ENCODE data around the gene OR10A5. TPM values are rescaled to one million over a fixed set of nuclear protein-coding genes. Genes with fewer than 3 reads are reported as not detected.
A peak's percentile ranks its signal among the peaks of the same experiment; 100 is the strongest.
"Not testable (repeated sequence)": the region's sequence is repeated elsewhere in the genome, so short reads cannot be mapped to it uniquely, and the experiment has no call there.

OR10A5 gene, protein sequence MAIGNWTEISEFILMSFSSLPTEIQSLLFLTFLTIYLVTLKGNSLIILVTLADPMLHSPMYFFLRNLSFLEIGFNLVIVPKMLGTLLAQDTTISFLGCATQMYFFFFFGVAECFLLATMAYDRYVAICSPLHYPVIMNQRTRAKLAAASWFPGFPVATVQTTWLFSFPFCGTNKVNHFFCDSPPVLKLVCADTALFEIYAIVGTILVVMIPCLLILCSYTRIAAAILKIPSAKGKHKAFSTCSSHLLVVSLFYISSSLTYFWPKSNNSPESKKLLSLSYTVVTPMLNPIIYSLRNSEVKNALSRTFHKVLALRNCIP
- total RNA-seq (not detected), polyA plus RNA-seq (not detected)
- long read RNA-seq, donor 1: 0 reads
- long read RNA-seq, donor 2: 0 reads

DNA sequence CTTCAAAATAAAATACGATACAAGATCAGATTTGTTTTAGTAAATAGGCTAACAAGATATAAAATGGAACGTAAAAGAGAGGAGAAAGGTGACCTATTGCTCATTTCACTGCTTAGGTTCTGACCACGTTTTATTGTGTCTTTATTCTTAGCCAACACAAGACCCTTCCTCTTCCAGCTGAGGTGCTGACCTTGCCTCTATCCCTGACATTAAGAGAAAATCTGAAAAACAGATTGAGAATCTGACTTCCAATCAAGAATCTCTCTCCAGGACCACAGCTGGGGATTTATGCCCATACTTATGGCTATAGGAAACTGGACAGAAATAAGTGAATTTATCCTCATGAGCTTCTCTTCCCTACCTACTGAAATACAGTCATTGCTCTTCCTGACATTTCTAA, at the start of gene OR10A5:
Gene OR10A5, plus strand, starts transcription at position 301 of the 400 bp plus-strand sequence. Its CDS starts 0 bp downstream, at position 301.
- no peak within 1 kb of the TSS for H3K4me3 ChIP-seq (ENCODE audit: low read length in 2 of 2)
- H3K27me3 ChIP-seq (ENCODE audit: control insufficient read depth in 1 of 2, insufficient read depth in 2 of 2, low read length in 1 of 2): no peaks in the 10 kb centered on the region
- no peaks in the 10 kb centered on the region for H3K4me1 ChIP-seq (ENCODE audit: control insufficient read depth in 1 of 2, insufficient read depth in 2 of 2, low read length in 2 of 2)
- WGBS, 2 donors: 51 to 69% methylated on average over 3 of the region's 3 CpGs
- intact Hi-C loops (cut with DNase I): no loop called here
- no peak for ATAC-seq (ENCODE audit: low FRiP score)
- H3K36me3 ChIP-seq (ENCODE audit: control insufficient read depth in 1 of 2, insufficient read depth in 2 of 2, low read length in 1 of 2): no peaks in the 10 kb centered on the region
- peaks cover 2% of the 10 kb centered on the region for H3K9me3 ChIP-seq (ENCODE audit: control insufficient read depth, low read length)
- DNase-seq: no peak
- no peak within 1 kb of the TSS for H3K27ac ChIP-seq (ENCODE audit: low read depth in 1 of 2, low read length in 2 of 2)

GRCh38 chr11:6799402-6799801, 46.1 kb upstream of the OR10A5 start, which contains the start of gene OR6A2:
Gene OR6A2, minus strand, starts transcription at chr11:6799689. Its CDS starts 3,981 bp downstream, at chr11:6795708.
- Histone ChIP-seq H3K36me3 (ENCODE audit: control insufficient read depth in 1 of 2, insufficient read depth in 2 of 2, low read length in 1 of 2) (no peaks in the 10 kb centered on the region), H3K4me3 (ENCODE audit: low read length in 2 of 2) (no peak within 1 kb of the TSS), H3K27me3 (ENCODE audit: control insufficient read depth in 1 of 2, insufficient read depth in 2 of 2, low read length in 1 of 2) (peaks cover 0 to 1% of the 10 kb centered on the region in 2 donors), H3K27ac (ENCODE audit: low read depth in 1 of 2, low read length in 2 of 2) (no peak within 1 kb of the TSS), H3K4me1 (ENCODE audit: control insufficient read depth in 1 of 2, insufficient read depth in 2 of 2, low read length in 2 of 2) (no peaks in the 10 kb centered on the region), H3K9me3 (ENCODE audit: control insufficient read depth, low read length) (peaks cover 1% of the 10 kb centered on the region)
- intact Hi-C loops (cut with DNase I): no loop called here
- no peak for DNase-seq
- WGBS, 2 donors: 81 to 87% methylated on average over 1 of the region's 1 CpG
- ATAC-seq (ENCODE audit: low FRiP score): no peak

DNA sequence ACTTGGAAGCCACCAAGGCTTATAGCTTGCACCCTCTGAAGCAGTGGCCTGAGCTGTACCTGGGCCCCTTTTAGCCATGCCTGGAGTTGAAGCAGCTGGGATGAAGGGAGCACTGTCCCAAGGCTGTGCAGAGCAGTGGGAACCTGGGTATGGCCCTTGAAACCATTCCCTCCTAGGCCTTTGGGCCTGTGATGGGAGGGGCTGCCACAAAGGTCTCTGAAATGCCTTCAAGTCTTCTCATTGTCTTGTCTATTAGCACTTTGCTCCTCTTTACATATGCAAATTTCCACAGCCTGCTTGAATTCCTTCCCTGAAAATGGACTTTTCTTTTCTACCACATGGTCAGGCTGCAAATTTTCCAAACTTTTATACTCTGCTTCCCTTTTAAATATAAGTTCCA, 44.4 kb upstream of the OR10A5 start:
- H3K36me3 ChIP-seq (ENCODE audit: control insufficient read depth in 1 of 2, insufficient read depth in 2 of 2, low read length in 1 of 2); H3K4me1 ChIP-seq (ENCODE audit: control insufficient read depth in 1 of 2, insufficient read depth in 2 of 2, low read length in 2 of 2); H3K27ac ChIP-seq (ENCODE audit: low read depth in 1 of 2, low read length in 2 of 2); DNase-seq; H3K9me3 ChIP-seq (ENCODE audit: control insufficient read depth, low read length); H3K4me3 ChIP-seq (ENCODE audit: low read length in 2 of 2); ATAC-seq (ENCODE audit: low FRiP score); H3K27me3 ChIP-seq (ENCODE audit: control insufficient read depth in 1 of 2, insufficient read depth in 2 of 2, low read length in 1 of 2); intact Hi-C loops (cut with DNase I): not testable (repeated sequence)

DNA sequence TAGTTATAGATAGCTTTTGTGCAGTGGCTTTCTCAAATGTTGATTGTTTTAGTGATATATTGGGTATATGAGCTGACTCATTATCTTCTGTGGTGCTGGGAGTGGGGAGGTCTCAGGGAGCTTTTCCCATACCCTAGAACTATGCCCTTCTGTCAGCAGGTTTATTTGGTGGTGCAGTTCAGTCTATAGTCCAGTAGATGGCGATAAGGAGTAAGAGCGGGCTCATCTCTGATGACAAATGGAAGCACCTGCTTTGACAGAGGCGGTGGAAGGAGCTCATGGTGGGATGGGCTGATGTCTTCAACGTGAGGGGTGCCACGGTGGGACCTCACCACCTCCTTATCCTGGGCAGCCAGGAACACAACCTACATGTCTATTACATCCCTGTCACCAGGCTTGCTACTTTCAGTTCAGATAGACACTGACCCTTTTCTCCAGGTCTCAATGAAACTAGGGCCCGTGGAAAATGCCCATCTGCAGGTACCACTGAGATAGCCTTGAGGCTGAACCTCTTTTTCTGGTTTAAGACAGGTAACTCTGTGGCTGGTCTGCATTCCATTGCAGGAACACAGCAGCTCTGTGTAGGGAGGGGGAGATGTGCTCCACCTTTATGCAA, 33.0 kb upstream of the OR10A5 start:
- 16 to 17% methylated on average over 6 of the region's 6 CpGs for WGBS, 2 donors
- ATAC-seq (ENCODE audit: low FRiP score) (peak; percentile 79), DNase-seq (no peak)
- Histone ChIP-seq H3K4me3 (ENCODE audit: low read length in 2 of 2) (no peak overlapping the region), H3K4me1 (ENCODE audit: control insufficient read depth in 1 of 2, insufficient read depth in 2 of 2, low read length in 2 of 2) (no peaks in the 10 kb centered on the region), H3K36me3 (ENCODE audit: control insufficient read depth in 1 of 2, insufficient read depth in 2 of 2, low read length in 1 of 2) (no peaks in the 10 kb centered on the region), H3K27ac (ENCODE audit: low read depth in 1 of 2, low read length in 2 of 2) (no peak overlapping the region), H3K9me3 (ENCODE audit: control insufficient read depth, low read length) (no peaks in the 10 kb centered on the region), H3K27me3 (ENCODE audit: control insufficient read depth in 1 of 2, insufficient read depth in 2 of 2, low read length in 1 of 2) (no peaks in the 10 kb centered on the region)
- intact Hi-C loops (cut with DNase I): no loop called here

DNA sequence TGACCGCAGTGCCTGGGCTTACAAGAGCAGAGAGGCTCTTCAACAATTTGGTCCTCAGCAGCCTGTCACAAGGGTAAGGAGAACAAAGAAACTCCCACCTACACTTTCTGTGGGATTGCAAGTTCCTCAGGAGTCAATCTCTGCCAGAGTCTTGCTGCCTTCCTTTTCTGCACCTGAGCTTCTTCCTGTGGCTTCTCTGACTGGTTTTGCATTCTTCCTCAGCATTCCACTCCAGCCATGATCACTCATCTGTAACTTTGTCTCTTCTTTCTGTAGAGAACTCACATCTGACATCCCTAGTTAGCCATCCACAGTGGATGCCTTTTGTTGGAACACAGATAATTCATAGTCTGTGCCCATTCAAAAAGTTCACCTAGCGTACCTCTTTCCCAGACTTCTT, 31.8 kb upstream of the OR10A5 start:
- no peak for ATAC-seq (ENCODE audit: low FRiP score)
- Histone ChIP-seq H3K27ac (ENCODE audit: low read depth in 1 of 2, low read length in 2 of 2) (no peak overlapping the region), H3K36me3 (ENCODE audit: control insufficient read depth in 1 of 2, insufficient read depth in 2 of 2, low read length in 1 of 2) (no peaks in the 10 kb centered on the region), H3K27me3 (ENCODE audit: control insufficient read depth in 1 of 2, insufficient read depth in 2 of 2, low read length in 1 of 2) (no peaks in the 10 kb centered on the region), H3K9me3 (ENCODE audit: control insufficient read depth, low read length) (no peaks in the 10 kb centered on the region), H3K4me3 (ENCODE audit: low read length in 2 of 2) (no peak overlapping the region), H3K4me1 (ENCODE audit: control insufficient read depth in 1 of 2, insufficient read depth in 2 of 2, low read length in 2 of 2) (no peaks in the 10 kb centered on the region)
- 40 to 44% methylated on average over 2 of the region's 2 CpGs for WGBS, 2 donors
- no peak for DNase-seq
- intact Hi-C loops (cut with DNase I): no loop called here

GRCh38 chr11:6817694-6818093, 27.8 kb upstream of the OR10A5 start:
- DNase-seq: no peak
- 45 to 59% methylated on average over 1 of the region's 1 CpG for WGBS, 2 donors
- Histone ChIP-seq H3K36me3 (ENCODE audit: control insufficient read depth in 1 of 2, insufficient read depth in 2 of 2, low read length in 1 of 2) (no peaks in the 10 kb centered on the region), H3K27me3 (ENCODE audit: control insufficient read depth in 1 of 2, insufficient read depth in 2 of 2, low read length in 1 of 2) (no peaks in the 10 kb centered on the region), H3K4me1 (ENCODE audit: control insufficient read depth in 1 of 2, insufficient read depth in 2 of 2, low read length in 2 of 2) (no peaks in the 10 kb centered on the region), H3K9me3 (ENCODE audit: control insufficient read depth, low read length) (no peaks in the 10 kb centered on the region), H3K27ac (ENCODE audit: low read depth in 1 of 2, low read length in 2 of 2) (no peak overlapping the region), H3K4me3 (ENCODE audit: low read length in 2 of 2) (no peak overlapping the region)
- peak; percentile 48 for ATAC-seq (ENCODE audit: low FRiP score)
- intact Hi-C loops (cut with DNase I): no loop called here

DNA sequence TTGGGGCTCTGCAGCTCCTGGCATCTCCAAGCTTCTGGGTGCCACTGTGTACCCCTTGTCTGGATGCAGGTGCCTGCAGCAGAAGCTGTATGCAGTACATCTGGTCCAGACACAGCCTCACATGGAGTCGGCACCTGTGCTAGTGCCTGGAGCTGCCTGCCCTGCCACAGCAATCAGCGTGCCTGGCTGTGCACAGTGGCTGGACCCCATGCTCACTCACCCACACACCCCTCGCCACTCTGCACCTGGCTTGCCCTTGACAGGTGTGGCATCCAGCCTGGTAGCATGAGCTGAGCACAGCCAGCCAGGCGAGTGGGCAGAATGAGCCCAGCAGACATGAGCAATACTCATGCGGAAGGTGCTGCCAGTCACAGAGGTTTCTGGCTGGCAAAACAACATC, 26.5 kb upstream of the OR10A5 start:
- Histone ChIP-seq H3K9me3 (ENCODE audit: control insufficient read depth, low read length) (no peaks in the 10 kb centered on the region), H3K27ac (ENCODE audit: low read depth in 1 of 2, low read length in 2 of 2) (no peak overlapping the region), H3K27me3 (ENCODE audit: control insufficient read depth in 1 of 2, insufficient read depth in 2 of 2, low read length in 1 of 2) (no peaks in the 10 kb centered on the region), H3K36me3 (ENCODE audit: control insufficient read depth in 1 of 2, insufficient read depth in 2 of 2, low read length in 1 of 2) (no peaks in the 10 kb centered on the region), H3K4me3 (ENCODE audit: low read length in 2 of 2) (no peak overlapping the region), H3K4me1 (ENCODE audit: control insufficient read depth in 1 of 2, insufficient read depth in 2 of 2, low read length in 2 of 2) (no peaks in the 10 kb centered on the region)
- no peak for DNase-seq
- WGBS, 2 donors: 87 to 89% methylated on average over 5 of the region's 5 CpGs
- ATAC-seq (ENCODE audit: low FRiP score): no peak
- intact Hi-C loops (cut with DNase I): no loop called here

DNA sequence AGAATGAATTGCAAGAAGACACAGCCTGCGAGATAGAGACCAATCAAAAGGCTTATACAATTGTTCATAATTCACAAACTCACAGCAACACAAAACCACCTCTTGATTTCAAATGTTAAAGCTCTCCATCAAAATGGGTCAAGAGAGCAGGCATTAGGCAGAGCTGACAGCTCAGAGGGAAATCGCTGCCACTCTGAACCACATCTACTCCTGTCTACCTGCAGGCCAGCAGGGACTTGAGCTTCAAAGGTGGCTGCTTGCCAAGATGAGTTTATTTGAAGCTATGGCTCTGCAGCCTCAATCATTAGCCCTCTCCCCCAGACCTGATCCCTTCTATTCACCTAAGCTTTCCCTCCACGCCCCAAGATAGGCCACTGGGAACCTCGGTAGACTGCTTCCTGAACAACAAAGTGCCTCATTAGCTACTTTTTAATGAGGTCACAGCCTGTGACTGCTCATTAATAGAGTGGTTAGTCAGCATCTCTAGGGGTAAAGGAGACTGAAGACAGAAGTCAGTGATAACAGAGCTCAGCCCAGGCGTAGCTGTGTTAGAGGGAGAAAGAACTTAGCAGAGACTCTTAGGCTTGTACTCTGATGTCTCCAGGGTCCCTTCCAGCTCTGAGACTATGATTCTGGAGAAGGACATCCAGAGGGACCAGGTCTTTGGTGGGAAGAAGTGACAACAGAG, 21.2 kb upstream of the OR10A5 start:
- intact Hi-C loops (cut with DNase I): loop anchor here in 1 of 2 donors (10.0 kb wide), 1 partner anchor 621 kb away; no protein-coding TSS in a partner anchor
- Histone ChIP-seq H3K27me3 (ENCODE audit: control insufficient read depth in 1 of 2, insufficient read depth in 2 of 2, low read length in 1 of 2) (no peaks in the 10 kb centered on the region), H3K4me1 (ENCODE audit: control insufficient read depth in 1 of 2, insufficient read depth in 2 of 2, low read length in 2 of 2) (no peaks in the 10 kb centered on the region), H3K27ac (ENCODE audit: low read depth in 1 of 2, low read length in 2 of 2) (no peak overlapping the region), H3K4me3 (ENCODE audit: low read length in 2 of 2) (no peak overlapping the region), H3K9me3 (ENCODE audit: control insufficient read depth, low read length) (no peaks in the 10 kb centered on the region), H3K36me3 (ENCODE audit: control insufficient read depth in 1 of 2, insufficient read depth in 2 of 2, low read length in 1 of 2) (no peaks in the 10 kb centered on the region)
- ATAC-seq (ENCODE audit: low FRiP score) (no peak), DNase-seq (no peak)
- 69 to 71% methylated on average over 5 of the region's 5 CpGs for WGBS, 2 donors

Data from aorta (tissue), 5 donors.